Lung (tissue), 12 donors: Measurements from ENCODE around the gene FOXP2. TPM values are rescaled to one million over a fixed set of nuclear protein-coding genes. Genes with fewer than 3 reads are reported as not detected.
A peak's percentile ranks its signal among the peaks of the same experiment; 100 is the strongest.

Experiments
- ATAC-seq: fragments of 200-7000 bp; cut with Tn5 transposase; one replicate; pipeline ENCODE4 v1.9.1; 2020; ENCODE audit warnings: moderate number of reproducible peaks; ENCODE audit not compliant: insufficient read depth, low FRiP score
- DNase-seq, 3 donors: peaks; one replicate each; pipeline ENCODE4 v3.0.0-alpha.2; 2013 to 2017
- H3K27ac ChIP-seq, 2 donors: one replicate each; pipeline ENCODE4 v1.5.1; 2013; ENCODE audit warnings: mild to moderate bottlenecking in 2 of 2, moderate library complexity in 2 of 2, control low read depth in 1 of 2, inconsistent platforms in 1 of 2, low read depth in 1 of 2, low read length in 1 of 2
- H3K27me3 ChIP-seq, 3 donors: one replicate each; pipeline ENCODE4 v1.5.1; 2013; ENCODE audit warnings: low read length in 2 of 3; ENCODE audit not compliant: control insufficient read depth in 3 of 3, insufficient read depth in 3 of 3
- H3K36me3 ChIP-seq, 4 donors: one replicate each; pipeline ENCODE4 v1.5.1; 2013; ENCODE audit warnings: low read length in 4 of 4, mild to moderate bottlenecking in 1 of 4, moderate library complexity in 1 of 4; ENCODE audit not compliant: control insufficient read depth in 4 of 4, insufficient read depth in 4 of 4
- H3K4me1 ChIP-seq, 5 donors: one replicate each; pipeline ENCODE4 v1.5.1; 2013; ENCODE audit warnings: low read length in 5 of 5, mild to moderate bottlenecking in 2 of 5, moderate library complexity in 1 of 5; ENCODE audit not compliant: control insufficient read depth in 5 of 5, insufficient read depth in 5 of 5
- H3K4me3 ChIP-seq: one replicate; pipeline ENCODE4 v1.5.1; 2013; ENCODE audit warnings: mild to moderate bottlenecking, control low read depth, moderate library complexity
- H3K9ac ChIP-seq, 2 donors: one replicate each; pipeline ENCODE4 v1.5.1; 2013; ENCODE audit warnings: low read length in 2 of 2, control low read depth in 1 of 2; ENCODE audit not compliant: insufficient read depth in 1 of 2
- H3K9me3 ChIP-seq, 4 donors: one replicate each; pipeline ENCODE4 v1.5.1; 2013; ENCODE audit warnings: low read length in 3 of 4, mild to moderate bottlenecking in 1 of 4, moderate library complexity in 1 of 4; ENCODE audit not compliant: control insufficient read depth in 4 of 4, insufficient read depth in 3 of 4
- CTCF ChIP-seq: IDR thresholded peaks from 2 replicates; pipeline ENCODE4 v1.5.1; 2012; ENCODE audit warnings: mild to moderate bottlenecking; ENCODE audit errors: control extremely low read depth, extremely low read depth
- WGBS, 2 donors: extraction: QIAGEN DNeasy Blood & Tissue Kit; methylation state at CpG; one replicate each; pipeline ENCODE4 v1.1.7; 2013; 5-methylcytosine and 5-hydroxymethylcytosine counted together
- polyA plus RNA-seq, 2 donors: library from polyadenylated mRNA; stranded (reverse); fragments of 200-250 nt; gene quantifications; one replicate each; pipeline ENCODE4 v1.2.1, GENCODE V29; 2013
- total RNA-seq, 2 donors: library from RNA; depleted of rRNA in 1 of 2; stranded (reverse); fragments of >200 nt in 1 of 2; gene quantifications; one replicate each; pipeline ENCODE4 v1.2.1, GENCODE V29; 2014 to 2021
- donor health status: control.
- donor health status: control.
- donor health status: Bipolar disorder and iron deficiency.
- donor health status: healthy.
- donor health status: DM: yes; HTN: yes; CAD: no.

The FOXP2 gene
- total and polyA plus RNA-seq, 4 donors, result 0.93 to 49.3 (median 5.0) TPM

- no peak for DNase-seq
- Histone ChIP-seq H3K36me3 (no peaks in the 10 kb centered on the region), H3K27me3 (no peaks in the 10 kb centered on the region), H3K9me3 (no peaks in the 10 kb centered on the region), H3K9ac (no peak overlapping the region), H3K4me3 (no peak overlapping the region), H3K4me1 (peaks cover 0 to 10% (median 0%) of the 10 kb centered on the region in 5 donors), H3K27ac (no peak overlapping the region)
- TF ChIP-seq CTCF, result no peak
- 78 to 80% methylated on average over 2 of the region's 2 CpGs for WGBS, 2 donors
- no peak for ATAC-seq
Measured at GRCh38 chr7:114623146-114623545, 208.5 kb downstream of the FOXP2 start.

DNA sequence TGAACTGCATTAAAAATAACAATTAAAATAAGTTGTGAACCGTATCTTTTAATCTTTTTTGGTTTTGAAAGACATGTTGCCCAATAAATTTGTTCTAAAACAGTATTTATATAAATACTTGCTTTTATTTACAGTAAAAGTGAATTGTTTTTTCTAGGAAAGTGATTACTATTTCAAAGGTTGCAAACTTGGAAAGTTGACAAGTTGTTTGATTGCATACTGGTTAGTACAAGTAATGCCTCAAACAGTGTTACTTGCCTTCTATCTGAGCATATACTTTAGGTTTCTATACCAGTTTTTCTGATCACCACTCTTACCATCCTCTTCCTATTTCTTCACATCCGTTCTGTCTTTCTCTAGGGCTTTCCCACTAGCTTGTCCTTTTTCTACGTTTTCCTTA, 212.6 kb downstream of the FOXP2 start:
- no peaks in the 10 kb centered on the region for H3K27me3 ChIP-seq
- TF ChIP-seq CTCF, result no peak
- WGBS, 2 donors, result 64 to 76% methylated on average over 3 of the region's 3 CpGs
- no peak overlapping the region for H3K4me3 ChIP-seq
- no peak overlapping the region for H3K9ac ChIP-seq
- H3K4me1 ChIP-seq, result peaks cover 0 to 10% (median 0%) of the 10 kb centered on the region in 5 donors
- H3K27ac ChIP-seq, result no peak overlapping the region
- ATAC-seq (no peak), DNase-seq (peak in 2 of 3 donors; percentile 11 to 52)
- H3K9me3 ChIP-seq, result no peaks in the 10 kb centered on the region
- H3K36me3 ChIP-seq, result peaks cover 0 to 5% (median 0%) of the 10 kb centered on the region in 4 donors

DNA sequence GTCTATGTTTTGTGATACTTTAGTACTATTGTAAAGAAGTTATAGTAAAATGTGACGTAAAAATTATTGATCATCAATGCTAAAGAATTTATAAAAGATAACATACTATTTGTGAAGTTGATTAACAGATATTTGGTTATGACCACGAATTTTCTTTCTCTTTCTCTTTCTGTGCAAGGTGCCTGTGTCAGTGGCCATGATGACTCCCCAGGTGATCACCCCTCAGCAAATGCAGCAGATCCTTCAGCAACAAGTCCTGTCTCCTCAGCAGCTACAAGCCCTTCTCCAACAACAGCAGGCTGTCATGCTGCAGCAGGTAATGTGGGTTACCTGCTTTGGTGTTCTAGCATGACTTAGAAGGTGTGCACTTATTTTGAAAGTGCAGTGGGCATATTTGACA, 213.7 kb downstream of the FOXP2 start:
- no peak for TF ChIP-seq CTCF

GRCh38 chr7:114629762-114630161, 215.1 kb downstream of the FOXP2 start:
- Histone ChIP-seq H3K27me3 (no peaks in the 10 kb centered on the region), H3K27ac (no peak overlapping the region), H3K9ac (no peak overlapping the region), H3K4me1 (peaks cover 0 to 6% (median 0%) of the 10 kb centered on the region in 5 donors), H3K4me3 (no peak overlapping the region), H3K36me3 (peaks cover 0 to 5% (median 0%) of the 10 kb centered on the region in 4 donors), H3K9me3 (no peaks in the 10 kb centered on the region)
- ATAC-seq, result no peak
- DNase-seq, result no peak
- TF ChIP-seq CTCF, result no peak
- 95 to 99% methylated on average over 3 of the region's 3 CpGs for WGBS, 2 donors

More for the DNA sequence above, 213.7 kb downstream of the FOXP2 start:
- Histone ChIP-seq H3K4me3 (no peak overlapping the region), H3K9ac (no peak overlapping the region), H3K4me1 (peaks cover 0 to 10% (median 0%) of the 10 kb centered on the region in 5 donors), H3K27me3 (no peaks in the 10 kb centered on the region), H3K9me3 (no peaks in the 10 kb centered on the region), H3K36me3 (peaks cover 0 to 5% (median 0%) of the 10 kb centered on the region in 4 donors), H3K27ac (no peak overlapping the region)
- WGBS, 2 donors, result 79 to 81% methylated on average over 2 of the region's 2 CpGs
- DNase-seq (no peak), ATAC-seq (no peak)
